Activated naive CD4-positive, alpha-beta T cell treated with anti-CD3 and anti-CD28 coated beads, Interleukin-2, amount 10 ng/mL, durations not matched to agents 7 days and 5 days (primary cell): ENCODE measurements around the gene SORCS1.

ENCODE experiments used
- CTCF ChIA-PET: fragments of 350-600 bp; sonication (Branson Sonifier 250); formaldehyde crosslinking; loops from one replicate; lab custom pipeline; 2021; ENCODE audit warnings: antibody characterized with exemption; lab: Charles Lee
- DNase-seq: peaks from one replicate; pipeline ENCODE4 v3.0.0-alpha.2; 2020
- H3K27ac Mint-ChIP-seq: one replicate; pipeline ENCODE4 v1.8.0; 2021; ENCODE audit warnings: mild to moderate bottlenecking, moderate library complexity, mixed read lengths
- H3K27me3 Mint-ChIP-seq: one replicate; pipeline ENCODE4 v1.8.0; 2021; ENCODE audit warnings: mild to moderate bottlenecking, mixed read lengths
- H3K36me3 Mint-ChIP-seq: one replicate; pipeline ENCODE4 v1.8.0; 2021; ENCODE audit warnings: mixed read lengths
- H3K4me1 Mint-ChIP-seq: one replicate; pipeline ENCODE4 v1.8.0; 2021; ENCODE audit warnings: mixed read lengths
- H3K4me3 Mint-ChIP-seq: one replicate; pipeline ENCODE4 v1.8.0; 2021; ENCODE audit warnings: mild to moderate bottlenecking, moderate library complexity, mixed read lengths
- H3K9me3 Mint-ChIP-seq: one replicate; pipeline ENCODE4 v1.8.0; 2021; ENCODE audit warnings: mixed read lengths

The SORCS1 gene

DNA sequence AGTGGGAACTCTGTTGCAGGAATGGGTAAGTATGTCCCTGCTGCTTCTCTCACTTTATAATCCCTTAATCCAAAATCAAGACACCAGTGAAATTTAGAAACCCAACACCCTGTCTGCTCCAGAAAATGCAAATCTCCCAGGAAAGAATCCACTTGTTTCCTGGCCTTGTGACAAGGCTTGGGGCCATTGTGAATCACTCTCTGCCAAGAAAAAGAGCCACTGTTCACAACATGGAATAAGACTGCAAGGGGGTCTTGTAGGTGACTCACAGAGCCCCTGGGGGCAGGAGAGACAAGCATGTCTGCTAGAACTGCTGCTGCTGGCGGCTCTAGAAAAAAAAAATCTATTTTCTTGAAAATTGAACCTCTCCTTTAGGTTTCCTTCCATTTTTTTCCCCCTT is 191.2 kb downstream of the SORCS1 start:
- CTCF ChIA-PET, result no interaction called here
- no peaks in the 10 kb centered on the region for H3K4me1 Mint-ChIP-seq

DNA sequence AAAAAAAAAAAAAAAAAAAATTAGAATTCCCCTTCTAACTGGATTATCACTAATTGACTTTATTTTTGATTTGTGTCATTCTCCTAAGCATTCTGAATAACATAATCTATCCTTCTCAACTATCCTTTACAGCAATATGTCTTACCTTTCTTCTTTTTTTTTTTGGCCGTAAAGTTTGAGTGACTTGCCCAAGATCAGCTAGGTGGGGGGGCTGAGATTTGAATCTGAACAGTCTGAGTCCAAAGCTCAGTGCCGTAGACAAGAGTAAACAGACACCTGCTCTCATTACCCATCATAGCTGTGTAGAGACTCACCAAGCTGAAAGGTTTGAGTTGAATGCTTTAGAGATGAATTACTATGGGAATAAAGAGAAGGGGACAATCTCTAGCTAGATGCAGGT is 192.1 kb downstream of the SORCS1 start:
- Mint-ChIP-seq H3K4me3 (no peak overlapping the region), H3K27ac (no peak overlapping the region), H3K27me3 (no peaks in the 10 kb centered on the region), H3K9me3 (peaks cover 4% of the 10 kb centered on the region), H3K36me3 (no peaks in the 10 kb centered on the region), H3K4me1 (no peaks in the 10 kb centered on the region)
- DNase-seq, result no peak
- CTCF ChIA-PET, result no interaction called here

More for the DNA sequence above, 191.2 kb downstream of the SORCS1 start:
- H3K27ac Mint-ChIP-seq, result no peak overlapping the region
- H3K9me3 Mint-ChIP-seq, result peaks cover 8% of the 10 kb centered on the region
- no peaks in the 10 kb centered on the region for H3K27me3 Mint-ChIP-seq
- no peak for DNase-seq
- no peak overlapping the region for H3K4me3 Mint-ChIP-seq
- H3K36me3 Mint-ChIP-seq, result no peaks in the 10 kb centered on the region

DNA sequence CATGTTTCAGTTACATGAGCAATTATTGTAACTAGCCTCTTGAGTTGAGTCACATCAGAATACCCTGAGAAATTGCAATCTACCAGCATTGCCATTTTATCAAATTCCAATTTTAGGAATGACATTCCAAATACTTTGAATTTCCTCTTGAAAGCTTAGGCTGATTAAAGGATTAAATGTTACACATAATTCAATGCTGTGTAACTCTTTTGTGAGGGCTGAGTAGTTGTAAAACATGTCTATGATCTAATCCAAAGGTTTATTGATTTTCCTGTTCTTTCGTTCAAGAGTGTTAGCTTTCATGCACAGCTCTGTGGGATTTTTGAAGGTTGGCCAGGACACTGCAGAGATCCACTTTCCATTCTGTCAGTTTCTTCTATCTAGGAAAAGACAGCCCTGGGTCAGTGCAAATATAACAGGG is 193.1 kb downstream of the SORCS1 start:
- H3K9me3 Mint-ChIP-seq, result peaks cover under 1% of the 10 kb centered on the region
- no peaks in the 10 kb centered on the region for H3K36me3 Mint-ChIP-seq
- H3K27me3 Mint-ChIP-seq, result no peaks in the 10 kb centered on the region
- H3K4me3 Mint-ChIP-seq, result no peak overlapping the region
- no peak for DNase-seq
- no peak overlapping the region for H3K27ac Mint-ChIP-seq
- no peaks in the 10 kb centered on the region for H3K4me1 Mint-ChIP-seq
- CTCF ChIA-PET, result no interaction called here

- Mint-ChIP-seq H3K4me3 (no peak overlapping the region), H3K36me3 (no peaks in the 10 kb centered on the region), H3K27ac (no peak overlapping the region), H3K4me1 (no peaks in the 10 kb centered on the region), H3K27me3 (no peaks in the 10 kb centered on the region), H3K9me3 (peaks cover 6% of the 10 kb centered on the region)
- no peak for DNase-seq
- CTCF ChIA-PET, result no interaction called here
These were observed 197.1 kb downstream of the SORCS1 start for GRCh38 chr10:106967452-106967851.

DNA sequence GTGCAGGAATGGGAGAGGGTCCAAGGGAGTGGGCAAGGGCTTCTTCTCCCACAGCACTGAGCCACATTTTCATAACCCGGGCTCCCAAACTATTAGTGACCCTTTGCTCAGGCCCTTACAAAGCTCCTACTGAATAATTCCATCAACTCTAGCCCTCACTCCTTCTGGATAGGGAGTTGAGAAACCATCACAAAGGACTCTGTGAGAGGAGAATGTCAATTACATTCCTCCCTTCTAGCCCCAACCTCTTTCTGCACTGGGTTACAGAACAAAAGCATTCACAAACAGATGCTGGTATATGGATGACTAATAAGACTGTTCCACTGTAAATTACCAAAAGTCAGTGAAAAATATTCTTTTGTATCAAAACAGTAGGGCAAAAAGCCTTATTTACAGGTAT is 203.7 kb downstream of the SORCS1 start:
- Mint-ChIP-seq H3K36me3 (no peaks in the 10 kb centered on the region), H3K9me3 (peaks cover 7% of the 10 kb centered on the region), H3K4me3 (no peak overlapping the region), H3K27me3 (no peaks in the 10 kb centered on the region), H3K4me1 (no peaks in the 10 kb centered on the region), H3K27ac (no peak overlapping the region)
- CTCF ChIA-PET, result no interaction called here
- DNase-seq, result no peak

GRCh38 chr10:106959521-106959920 is 205.0 kb downstream of the SORCS1 start:
- H3K36me3 Mint-ChIP-seq, result no peaks in the 10 kb centered on the region
- peaks cover 7% of the 10 kb centered on the region for H3K9me3 Mint-ChIP-seq
- CTCF ChIA-PET, result no interaction called here
- DNase-seq, result no peak
- H3K4me1 Mint-ChIP-seq, result no peaks in the 10 kb centered on the region
- H3K4me3 Mint-ChIP-seq, result no peak overlapping the region
- H3K27me3 Mint-ChIP-seq, result no peaks in the 10 kb centered on the region
- H3K27ac Mint-ChIP-seq, result no peak overlapping the region

GRCh38 chr10:106958589-106959361 is 205.7 kb downstream of the SORCS1 start:
- CTCF ChIA-PET, result no interaction called here
- peaks cover 7% of the 10 kb centered on the region for H3K9me3 Mint-ChIP-seq
- DNase-seq, result no peak
- no peaks in the 10 kb centered on the region for H3K4me1 Mint-ChIP-seq
- no peak overlapping the region for H3K4me3 Mint-ChIP-seq
- no peaks in the 10 kb centered on the region for H3K36me3 Mint-ChIP-seq
- no peak overlapping the region for H3K27ac Mint-ChIP-seq
- no peaks in the 10 kb centered on the region for H3K27me3 Mint-ChIP-seq

DNA sequence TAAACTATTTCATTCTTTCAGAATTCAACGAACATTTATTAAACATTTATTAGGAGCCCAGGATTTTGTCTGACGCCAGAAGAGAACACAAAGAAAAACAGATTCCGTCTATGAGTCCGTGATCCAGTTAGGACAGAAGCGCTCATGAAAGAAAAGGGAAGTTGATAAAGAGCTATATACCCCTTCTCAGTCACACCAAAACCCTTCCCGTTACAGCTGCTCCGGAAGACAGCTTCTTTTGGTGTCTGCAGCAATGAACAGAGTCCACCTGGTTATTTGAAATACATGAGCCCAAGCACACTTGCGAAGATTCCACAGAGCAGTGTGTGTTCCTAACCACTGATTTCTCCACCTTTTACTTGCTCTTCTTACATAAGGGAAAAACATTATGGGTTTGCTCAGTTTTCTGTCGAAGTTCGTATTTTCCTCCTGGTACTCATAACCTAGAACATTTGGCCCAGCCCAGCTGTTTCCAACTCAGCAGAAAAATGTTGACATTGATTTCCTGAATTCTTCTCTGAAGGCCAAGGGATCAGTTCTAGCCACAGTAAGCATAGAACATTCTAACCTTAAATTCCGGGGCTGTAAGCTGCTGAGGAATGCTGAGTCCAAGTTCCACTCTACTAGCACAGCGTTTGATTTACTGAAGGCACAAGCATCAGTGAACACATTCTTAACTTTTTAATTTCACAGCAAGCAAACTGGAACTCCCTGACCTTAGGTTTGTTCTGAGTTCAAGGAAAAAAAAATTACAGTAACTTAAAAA is 206.5 kb downstream of the SORCS1 start:
- CTCF ChIA-PET, result interaction anchor here (0.6 kb wide), 1 partner anchor 138 kb away, joined by 4 read pairs; no protein-coding TSS in a partner anchor
- Mint-ChIP-seq H3K36me3 (no peaks in the 10 kb centered on the region), H3K9me3 (peaks cover 7% of the 10 kb centered on the region), H3K4me1 (no peaks in the 10 kb centered on the region), H3K27ac (no peak overlapping the region), H3K27me3 (no peaks in the 10 kb centered on the region), H3K4me3 (no peak overlapping the region)
- DNase-seq, result no peak

DNA sequence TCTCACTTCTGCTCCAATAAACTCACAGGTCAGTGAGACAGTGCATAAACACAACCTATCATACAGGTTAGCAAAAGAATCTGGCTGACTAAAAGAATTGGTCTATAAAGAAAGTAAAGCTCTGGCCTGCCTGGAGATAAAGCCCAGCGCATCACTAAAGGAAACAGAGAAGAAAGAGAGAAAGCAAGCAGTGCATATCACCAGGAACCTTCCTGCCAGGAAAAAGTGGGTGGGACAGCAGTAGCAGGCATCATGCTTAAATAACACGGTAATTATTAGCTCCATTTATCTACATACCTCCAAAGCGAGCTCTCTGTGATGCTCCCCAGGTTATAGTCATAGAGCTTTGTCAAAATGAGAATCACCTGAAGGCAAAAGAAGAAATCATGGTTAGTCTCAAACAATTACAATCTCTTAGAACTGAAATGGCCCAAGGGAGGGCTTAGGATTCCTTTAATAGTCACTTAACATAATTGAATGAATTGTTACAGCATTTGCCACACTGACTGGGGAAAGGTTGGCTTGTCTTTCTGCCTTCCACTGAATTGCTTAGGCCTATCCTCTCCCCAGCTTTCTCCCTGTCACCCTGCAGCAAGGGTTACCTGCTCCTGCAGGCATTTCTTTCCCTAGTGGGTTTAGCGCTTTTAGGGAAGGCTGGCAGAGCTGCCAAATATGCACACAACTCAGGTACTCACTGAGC is 208.1 kb downstream of the SORCS1 start:
- Mint-ChIP-seq H3K27ac (no peak overlapping the region), H3K4me1 (no peaks in the 10 kb centered on the region), H3K4me3 (no peak overlapping the region), H3K36me3 (no peaks in the 10 kb centered on the region), H3K27me3 (no peaks in the 10 kb centered on the region), H3K9me3 (peaks cover 2% of the 10 kb centered on the region)
- no peak for DNase-seq
- CTCF ChIA-PET, result no interaction called here

GRCh38 chr10:106955133-106955532 is 209.4 kb downstream of the SORCS1 start:
- Mint-ChIP-seq H3K4me3 (no peak overlapping the region), H3K27me3 (no peaks in the 10 kb centered on the region), H3K9me3 (peaks cover 2% of the 10 kb centered on the region), H3K36me3 (no peaks in the 10 kb centered on the region), H3K4me1 (no peaks in the 10 kb centered on the region), H3K27ac (no peak overlapping the region)
- DNase-seq, result no peak
- CTCF ChIA-PET, result no interaction called here

DNA sequence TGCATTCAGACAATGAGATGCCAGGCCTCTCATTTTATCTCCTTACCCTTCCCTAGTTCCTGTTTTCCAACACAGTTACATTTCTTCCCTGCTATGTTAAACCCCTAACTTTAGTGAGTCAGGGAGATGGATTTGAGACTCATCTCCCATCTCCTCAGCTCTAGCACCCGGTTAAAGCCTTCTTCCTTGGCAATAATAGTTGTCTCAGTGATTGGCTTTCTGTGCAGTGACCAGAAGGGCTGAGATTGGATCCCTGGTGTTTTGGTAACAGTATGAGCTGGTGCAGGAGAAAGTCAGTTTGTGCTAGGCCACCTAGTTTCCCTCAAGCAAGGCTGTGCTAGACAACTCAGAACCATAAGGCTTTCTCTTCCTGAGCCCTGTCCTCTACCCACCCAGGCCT is 212.5 kb downstream of the SORCS1 start:
- Mint-ChIP-seq H3K27me3 (no peaks in the 10 kb centered on the region), H3K4me3 (no peak overlapping the region), H3K4me1 (no peaks in the 10 kb centered on the region), H3K9me3 (peaks cover 4% of the 10 kb centered on the region), H3K36me3 (no peaks in the 10 kb centered on the region), H3K27ac (no peak overlapping the region)
- no peak for DNase-seq
- CTCF ChIA-PET, result no interaction called here

- no peak overlapping the region for H3K27ac Mint-ChIP-seq
- H3K9me3 Mint-ChIP-seq, result peaks cover 5% of the 10 kb centered on the region
- CTCF ChIA-PET, result no interaction called here
- no peak overlapping the region for H3K4me3 Mint-ChIP-seq
- H3K27me3 Mint-ChIP-seq, result no peaks in the 10 kb centered on the region
- H3K36me3 Mint-ChIP-seq, result no peaks in the 10 kb centered on the region
- no peaks in the 10 kb centered on the region for H3K4me1 Mint-ChIP-seq
- no peak for DNase-seq
These were observed 214.6 kb downstream of the SORCS1 start for GRCh38 chr10:106949680-106950478.

DNA sequence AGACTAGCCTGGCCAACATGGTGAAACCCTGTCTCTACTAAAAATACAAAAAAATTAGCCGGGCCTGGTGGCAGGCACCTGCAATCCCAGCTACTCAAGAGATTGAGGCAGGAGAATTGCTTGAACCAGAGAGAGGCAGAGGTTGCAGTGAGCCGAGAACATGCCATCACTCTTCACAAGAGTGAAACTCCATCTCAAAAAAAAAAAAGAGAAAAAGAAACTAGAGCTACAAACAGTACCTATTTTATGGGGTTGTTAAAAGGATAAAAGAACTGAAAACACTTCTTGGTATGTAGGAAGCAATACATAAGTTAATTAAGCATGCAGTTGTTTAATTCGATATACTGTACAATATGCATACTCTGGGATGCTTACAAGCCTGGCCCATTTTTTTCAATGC is 216.9 kb downstream of the SORCS1 start:
- no peak for DNase-seq
- H3K27ac Mint-ChIP-seq, result no peak overlapping the region
- no peaks in the 10 kb centered on the region for H3K27me3 Mint-ChIP-seq

More for the DNA sequence above, 216.9 kb downstream of the SORCS1 start:
- Mint-ChIP-seq H3K4me3 (no peak overlapping the region), H3K36me3 (no peaks in the 10 kb centered on the region), H3K4me1 (no peaks in the 10 kb centered on the region), H3K9me3 (peaks cover 5% of the 10 kb centered on the region)
- CTCF ChIA-PET, result no interaction called here
